PC-3 (cell line): ENCODE data around the gene MACROH2A1. TPM values are rescaled to one million over a fixed set of nuclear protein-coding genes. Genes with fewer than 3 reads are reported as not detected.

Experiments used
- ATAC-seq: fragments of 200-7000 bp; cut with Tn5 transposase; 2 replicates; pipeline ENCODE4 v1.9.1; 2020; ENCODE audit warnings: mild to moderate bottlenecking, moderate library complexity
- BruUV-seq: library from RNA; stranded (reverse); fragments of 400-500 nt; replicated peaks from 2 replicates; lab custom pipeline; 2021; lab: Mats Ljungman, UMichigan
- CTCF ChIA-PET: fragments of 300-600 bp; sonication (Branson Sonifier 250); formaldehyde crosslinking; loops from one replicate; lab custom pipeline; 2022; ENCODE audit warnings: antibody characterized with exemption; lab: Charles Lee
- POLR2A ChIA-PET: fragments of 300-600 bp; sonication (Branson Sonifier 250); formaldehyde crosslinking; loops from one replicate; lab custom pipeline; 2022; ENCODE audit warnings: antibody characterized with exemption; ENCODE audit not compliant: unreplicated experiment; lab: Charles Lee
- DNase-seq: peaks from one replicate; pipeline ENCODE4 v3.0.0-alpha.2; 2015
- H2AFZ ChIP-seq: fragments of 300-600 bp; sonication (generic); 2 replicates; pipeline ENCODE4 v1.6.0; 2016; ENCODE audit warnings: antibody characterized with exemption, low read length
- H3F3A ChIP-seq: fragments of 300-600 bp; sonication (generic); one replicate; pipeline ENCODE4 v1.6.0; 2017; ENCODE audit warnings: antibody characterized with exemption, low read length, control low read depth, mild to moderate bottlenecking; ENCODE audit not compliant: unreplicated experiment
- H3K27ac ChIP-seq: fragments of 300-600 bp; sonication (generic); 2 replicates; pipeline ENCODE4 v1.5.1; 2016; ENCODE audit warnings: mild to moderate bottlenecking, low read length
- H3K27me3 ChIP-seq: fragments of 300-600 bp; sonication (generic); 2 replicates; pipeline ENCODE4 v1.6.1; 2016; ENCODE audit warnings: low read length, mixed read lengths
- H3K36me3 ChIP-seq: fragments of 300-600 bp; sonication (generic); 2 replicates; pipeline ENCODE4 v1.6.1; 2016; ENCODE audit warnings: low read depth, mixed run types, low read length, mixed read lengths
- H3K4me1 ChIP-seq: fragments of 300-600 bp; sonication (generic); 2 replicates; pipeline ENCODE4 v1.5.1; 2016; ENCODE audit warnings: low read length; ENCODE audit not compliant: insufficient read depth
- H3K4me2 ChIP-seq: fragments of 300-600 bp; sonication (generic); 2 replicates; pipeline ENCODE4 v1.6.0; 2016; ENCODE audit warnings: low read length
- H3K4me3 ChIP-seq: fragments of 300-600 bp; sonication (generic); 2 replicates; pipeline ENCODE4 v1.5.1; 2016; ENCODE audit warnings: mild to moderate bottlenecking, low read length, mixed read lengths
- H3K79me2 ChIP-seq: fragments of 300-600 bp; sonication (generic); 2 replicates; pipeline ENCODE4 v1.6.1; 2017; ENCODE audit warnings: low read length, mixed read lengths
- H3K9ac ChIP-seq: fragments of 300-600 bp; sonication (generic); 2 replicates; pipeline ENCODE4 v1.6.0; 2016; ENCODE audit warnings: mild to moderate bottlenecking, low read length
- H3K9me2 ChIP-seq: fragments of 300-600 bp; sonication (generic); replicated peaks from 2 replicates; pipeline ENCODE4 v1.6.1; 2016; ENCODE audit warnings: mixed run types, low read length, mixed read lengths
- H3K9me3 ChIP-seq: fragments of 300-600 bp; sonication (generic); 2 replicates; pipeline ENCODE4 v1.6.1; 2016; ENCODE audit warnings: low read length, mixed read lengths
- H4K20me1 ChIP-seq: fragments of 300-600 bp; sonication (generic); 2 replicates; pipeline ENCODE4 v1.6.1; 2016; ENCODE audit warnings: low read length, mixed read lengths
- EZH2 ChIP-seq: fragments of 300-600 bp; sonication (generic); IDR thresholded peaks from one replicate; pipeline ENCODE4 v1.6.1; 2017; ENCODE audit warnings: antibody characterized with exemption, mild to moderate bottlenecking, low read length; ENCODE audit not compliant: unreplicated experiment
- EZH2phosphoT487 ChIP-seq: fragments of 300-600 bp; sonication (generic); IDR thresholded peaks from 2 replicates; pipeline ENCODE4 v1.6.1; 2018; ENCODE audit warnings: mild to moderate bottlenecking, antibody characterized with exemption, low read length, borderline replicate concordance
- intact Hi-C: fragments of 100-400 bp; cut with micrococcal nuclease; formaldehyde crosslinking; loops from 2 replicates; pipeline ENCODE4 v1.9.0; 2023
- total RNA-seq: library from RNA; depleted of rRNA; stranded (reverse); fragments of >200 nt; gene quantifications from 2 replicates; pipeline ENCODE4 v1.2.3, GENCODE V29; 2014
- TF ChIP-seq, protein P1 (sequence below): fragments of 300-600 bp; sonication (generic); conservative IDR thresholded peaks from 2 replicates; pipeline ENCODE4 v1.5.1; 2017; ENCODE audit warnings: antibody characterized with exemption, low read depth, mild to moderate bottlenecking, low read length

The MACROH2A1 gene
- total RNA-seq, 1 experiment from 2014 or later = 388 TPM

DNA sequence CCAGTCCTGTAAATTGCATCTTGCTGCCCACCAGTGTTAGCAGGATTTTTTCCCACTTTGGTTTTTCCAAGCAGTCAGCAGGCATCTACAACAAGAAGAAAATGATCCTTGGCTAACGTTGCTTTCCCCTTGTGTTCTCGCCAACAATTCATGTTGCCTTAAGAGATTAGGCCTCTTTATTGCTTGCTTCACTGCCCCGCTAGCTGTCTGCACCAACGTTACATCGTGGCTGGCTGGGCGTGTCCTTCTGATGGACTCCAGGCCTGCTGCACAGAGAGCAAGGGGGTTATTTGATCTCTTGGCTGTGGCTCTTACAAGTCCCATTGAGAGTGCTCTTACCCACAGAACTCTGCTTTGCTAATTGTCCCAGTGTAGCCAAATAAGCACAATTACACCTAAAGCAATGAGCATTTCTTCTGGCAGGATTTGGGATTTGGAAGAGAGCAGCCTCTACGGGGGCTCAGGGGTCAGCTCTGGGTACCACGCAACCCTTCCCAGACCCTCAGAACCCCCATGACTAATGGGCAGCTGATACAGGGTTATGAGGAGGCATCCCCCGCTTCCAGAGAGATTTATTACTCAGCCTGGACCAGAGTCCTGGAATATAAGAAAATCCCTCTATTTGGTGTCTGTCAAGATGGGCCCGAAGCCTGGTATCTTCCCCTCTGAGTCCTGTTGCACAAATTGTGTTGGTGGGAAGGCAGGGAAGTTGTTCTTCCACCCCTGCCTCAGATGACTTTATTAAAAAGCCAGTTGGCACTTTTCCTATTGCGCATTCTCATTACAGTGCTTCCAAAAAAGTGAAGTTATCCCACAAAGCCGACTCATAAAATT is 30.5 kb upstream of the MACROH2A1 start:
- no peaks in the 10 kb centered on the region for H3K9me2 ChIP-seq
- ATAC-seq (no peak), DNase-seq (no peak)
- no peaks in the 10 kb centered on the region for H3K27me3 ChIP-seq
- H3K4me2 ChIP-seq = no peak overlapping the region
- H3K36me3 ChIP-seq = no peaks in the 10 kb centered on the region
- H3K4me3 ChIP-seq = no peak overlapping the region
- intact Hi-C loops = loop anchor here (5.0 kb wide), 1 partner anchor 92 kb away; no protein-coding TSS in a partner anchor
- no peak overlapping the region for H2AFZ ChIP-seq
- H3F3A ChIP-seq = no peaks in the 10 kb centered on the region
- no TSS peak for BruUV-seq
- no peak overlapping the region for H3K27ac ChIP-seq
- CTCF ChIA-PET = no interaction called here
- POLR2A ChIA-PET = no interaction called here
- H4K20me1 ChIP-seq = no peaks in the 10 kb centered on the region
- H3K79me2 ChIP-seq = no peaks in the 10 kb centered on the region
- H3K9ac ChIP-seq = no peak overlapping the region
- TF ChIP-seq, protein P1, sequence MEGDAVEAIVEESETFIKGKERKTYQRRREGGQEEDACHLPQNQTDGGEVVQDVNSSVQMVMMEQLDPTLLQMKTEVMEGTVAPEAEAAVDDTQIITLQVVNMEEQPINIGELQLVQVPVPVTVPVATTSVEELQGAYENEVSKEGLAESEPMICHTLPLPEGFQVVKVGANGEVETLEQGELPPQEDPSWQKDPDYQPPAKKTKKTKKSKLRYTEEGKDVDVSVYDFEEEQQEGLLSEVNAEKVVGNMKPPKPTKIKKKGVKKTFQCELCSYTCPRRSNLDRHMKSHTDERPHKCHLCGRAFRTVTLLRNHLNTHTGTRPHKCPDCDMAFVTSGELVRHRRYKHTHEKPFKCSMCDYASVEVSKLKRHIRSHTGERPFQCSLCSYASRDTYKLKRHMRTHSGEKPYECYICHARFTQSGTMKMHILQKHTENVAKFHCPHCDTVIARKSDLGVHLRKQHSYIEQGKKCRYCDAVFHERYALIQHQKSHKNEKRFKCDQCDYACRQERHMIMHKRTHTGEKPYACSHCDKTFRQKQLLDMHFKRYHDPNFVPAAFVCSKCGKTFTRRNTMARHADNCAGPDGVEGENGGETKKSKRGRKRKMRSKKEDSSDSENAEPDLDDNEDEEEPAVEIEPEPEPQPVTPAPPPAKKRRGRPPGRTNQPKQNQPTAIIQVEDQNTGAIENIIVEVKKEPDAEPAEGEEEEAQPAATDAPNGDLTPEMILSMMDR = no peak
- H3K4me1 ChIP-seq = no peaks in the 10 kb centered on the region
- H3K9me3 ChIP-seq = no peaks in the 10 kb centered on the region

DNA sequence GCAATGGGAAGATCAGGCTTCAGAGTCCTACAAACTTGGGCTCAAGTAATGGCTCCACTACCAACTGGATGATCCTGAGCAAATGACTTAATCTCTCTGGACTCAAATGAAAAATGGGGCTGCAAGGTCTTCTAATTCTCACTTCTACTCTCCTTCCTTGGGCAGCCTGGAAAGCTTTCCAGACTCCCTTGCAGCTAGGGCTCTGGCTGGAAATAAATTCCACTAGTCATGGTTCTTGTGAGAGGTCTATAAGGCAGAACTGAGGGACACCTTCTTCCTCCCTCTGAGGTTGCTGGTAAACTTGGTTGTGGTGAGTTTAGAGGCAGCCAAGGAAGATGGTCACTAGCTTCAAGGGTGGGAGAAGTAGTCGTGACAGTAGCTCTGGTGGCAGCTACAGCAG is 29.6 kb upstream of the MACROH2A1 start:
- Histone ChIP-seq H3K27ac (no peak overlapping the region), H3K4me1 (no peaks in the 10 kb centered on the region), H2AFZ (no peak overlapping the region), H3K9me3 (no peaks in the 10 kb centered on the region), H3F3A (no peaks in the 10 kb centered on the region), H3K9me2 (no peaks in the 10 kb centered on the region), H3K4me2 (no peak overlapping the region), H3K9ac (no peak overlapping the region), H3K79me2 (no peaks in the 10 kb centered on the region), H4K20me1 (no peaks in the 10 kb centered on the region), H3K27me3 (no peaks in the 10 kb centered on the region), H3K36me3 (no peaks in the 10 kb centered on the region), H3K4me3 (no peak overlapping the region)
- ChIA-PET POLR2A (no interaction called here), CTCF (no interaction called here)
- intact Hi-C loops = loop anchor here (5.0 kb wide), 1 partner anchor 91 kb away; no protein-coding TSS in a partner anchor
- ATAC-seq (no peak), DNase-seq (no peak)
- TF ChIP-seq EZH2 (no peak), EZH2phosphoT487 (no peak)
- TF ChIP-seq, protein P1 = no peak
- BruUV-seq = no TSS peak
